ENCODE results near the gene GSS. TPM values are rescaled to one million over a fixed set of nuclear protein-coding genes. Genes with fewer than 3 reads are reported as not detected.

GSS gene
- total RNA-seq, 4 donors from 2014 or later, result 28.8 to 61.6 (median 47.0) TPM

- peak in 1 of 2 donors; percentile 41 for TF ChIP-seq EP300 (IDR thresholded peaks at IDR 0.05)
- no peak for TF ChIP-seq CTCF (IDR thresholded peaks at IDR 0.05)
- Histone ChIP-seq H3K27ac (peak overlapping the region; percentile 16 to 67 (median 34)), H3K4me1 (peaks cover 0 to 16% (median 4%) of the 10 kb centered on the region in 4 donors), H3K36me3 (peaks cover 0 to 84% (median 7%) of the 10 kb centered on the region in 3 donors), H3K27me3 (no peaks in the 10 kb centered on the region), H3K4me3 (no peak overlapping the region), H3K9me3 (no peaks in the 10 kb centered on the region)
- peak; percentile 25 to 53 for DNase-seq (ENCODE audit: low spot score in 2 of 2)
- WGBS, 2 donors, result 62 to 72% methylated on average over 14 of the region's 14 CpGs
Observed at GRCh38 chr20:34938466-34939163, 17.0 kb downstream of the GSS start.

- WGBS, 2 donors, result 89 to 97% methylated on average over 7 of the region's 7 CpGs
- DNase-seq (ENCODE audit: low spot score in 2 of 2), result no peak
- Histone ChIP-seq H3K9me3 (no peaks in the 10 kb centered on the region), H3K27ac (no peak overlapping the region), H3K4me3 (no peak overlapping the region), H3K36me3 (peaks cover 0 to 90% (median 5%) of the 10 kb centered on the region in 3 donors), H3K4me1 (no peaks in the 10 kb centered on the region), H3K27me3 (no peaks in the 10 kb centered on the region)
- TF ChIP-seq POLR2A (IDR thresholded peaks at IDR 0.05), result no peak
- TF ChIP-seq CTCF (IDR thresholded peaks at IDR 0.05), result no peak
- TF ChIP-seq EP300 (IDR thresholded peaks at IDR 0.05), result no peak
Observed at GRCh38 chr20:34931771-34932170, 23.8 kb downstream of the GSS start.

- no peak for DNase-seq (ENCODE audit: low spot score in 2 of 2)
- H3K27me3 ChIP-seq, result no peaks in the 10 kb centered on the region
- H3K4me1 ChIP-seq, result peaks cover 0 to 2% (median 0%) of the 10 kb centered on the region in 4 donors
- H3K36me3 ChIP-seq, result peaks cover 0 to 93% (median 5%) of the 10 kb centered on the region in 3 donors
- no peak for TF ChIP-seq CTCF (IDR thresholded peaks at IDR 0.05)
- no peak for TF ChIP-seq POLR2A (IDR thresholded peaks at IDR 0.05)
- no peak for TF ChIP-seq EP300 (IDR thresholded peaks at IDR 0.05)
- no peak overlapping the region for H3K27ac ChIP-seq
- H3K9me3 ChIP-seq, result no peaks in the 10 kb centered on the region
- no peak overlapping the region for H3K4me3 ChIP-seq
- WGBS, 2 donors, result 86 to 95% methylated on average over 1 to 2 of the region's 2 CpGs
Observed at GRCh38 chr20:34928411-34928810, 27.2 kb downstream of the GSS start.

- Histone ChIP-seq H3K27ac (peak overlapping the region in 1 of 4 donors; percentile 45), H3K9me3 (no peaks in the 10 kb centered on the region), H3K36me3 (peaks cover 0 to 96% (median 5%) of the 10 kb centered on the region in 3 donors), H3K27me3 (no peaks in the 10 kb centered on the region), H3K4me1 (peaks cover 0 to 9% (median 2%) of the 10 kb centered on the region in 4 donors), H3K4me3 (no peak overlapping the region)
- DNase-seq (ENCODE audit: low spot score in 2 of 2), result no peak
- WGBS, 2 donors, result 83 to 100% methylated on average over 1 of the region's 1 CpG
- TF ChIP-seq POLR2A (IDR thresholded peaks at IDR 0.05), result no peak
- no peak for TF ChIP-seq EP300 (IDR thresholded peaks at IDR 0.05)
- TF ChIP-seq CTCF (IDR thresholded peaks at IDR 0.05), result no peak
Observed at GRCh38 chr20:34927736-34928135, 27.9 kb downstream of the GSS start.

- Histone ChIP-seq H3K9me3 (no peaks in the 10 kb centered on the region), H3K36me3 (peaks cover 0 to 84% (median 5%) of the 10 kb centered on the region in 3 donors), H3K27ac (no peak overlapping the region), H3K27me3 (no peaks in the 10 kb centered on the region), H3K4me3 (no peak overlapping the region), H3K4me1 (peaks cover 0 to 19% (median 9%) of the 10 kb centered on the region in 4 donors)
- WGBS, 2 donors, result 85 to 94% methylated on average over 1 of the region's 1 CpG
- no peak for TF ChIP-seq EP300 (IDR thresholded peaks at IDR 0.05)
- TF ChIP-seq POLR2A (IDR thresholded peaks at IDR 0.05), result no peak
- TF ChIP-seq CTCF (IDR thresholded peaks at IDR 0.05), result no peak
- DNase-seq (ENCODE audit: low spot score in 2 of 2), result no peak
Observed at GRCh38 chr20:34926581-34926980, 29.0 kb downstream of the GSS start.
